H1 (cell line): ENCODE measurements around the gene SPOPL. TPM values are rescaled to one million over a fixed set of nuclear protein-coding genes. Genes with fewer than 3 reads are reported as not detected.

Experiments used
- CTCF ChIA-PET: fragments of 300-600 bp; sonication (Branson Sonifier 250); formaldehyde crosslinking; loops from one replicate; lab custom pipeline; 2021; ENCODE audit not compliant: partially characterized antibody; lab: Charles Lee
- POLR2A ChIA-PET: fragments of 300-600 bp; sonication (Branson Sonifier 250); formaldehyde crosslinking; loops from one replicate; lab custom pipeline; 2021; ENCODE audit warnings: inconsistent platforms; ENCODE audit not compliant: partially characterized antibody; lab: Charles Lee
- DNase-seq, 2 experiments: peaks; one replicate each; pipeline versions ENCODE4 v3.0.0 to v3.0.0-alpha.2; 2010 to 2022; ENCODE audit warnings: low spot score in 2 of 2, low read depth in 1 of 2, mixed read lengths in 1 of 2
- FAIRE-seq: peaks from 2 replicates; lab custom pipeline; 2011; peaks lifted over from hg19 to GRCh38; lab: Jason Lieb, UNC
- H2AFZ ChIP-seq: 2 replicates; pipeline ENCODE4 v1.8.1; 2012; ENCODE audit warnings: low read length, inconsistent platforms
- H2AK5ac ChIP-seq: 2 replicates; pipeline ENCODE4 v1.6.1; 2013; ENCODE audit warnings: low read depth, low read length
- H2BK120ac ChIP-seq: replicated peaks from 2 replicates; pipeline ENCODE3; 2013; ENCODE audit warnings: low read depth, low read length, inconsistent platforms
- H2BK12ac ChIP-seq: 2 replicates; pipeline ENCODE4 v1.6.1; 2013; ENCODE audit warnings: low read depth, low read length
- H2BK15ac ChIP-seq: 2 replicates; pipeline ENCODE4 v1.6.1; 2013; ENCODE audit warnings: low read length
- H2BK20ac ChIP-seq: 2 replicates; pipeline ENCODE4 v1.6.1; 2013; ENCODE audit warnings: low read length
- H2BK5ac ChIP-seq: 2 replicates; pipeline ENCODE4 v1.6.1; 2013; ENCODE audit warnings: low read depth, low read length
- H3K14ac ChIP-seq: 2 replicates; pipeline ENCODE4 v1.6.1; 2013; ENCODE audit warnings: inconsistent platforms; ENCODE audit not compliant: insufficient read length
- H3K18ac ChIP-seq: 2 replicates; pipeline ENCODE4 v1.6.1; 2013; ENCODE audit warnings: low read length; ENCODE audit errors: extremely low read depth
- H3K23ac ChIP-seq: 2 replicates; pipeline ENCODE4 v1.6.1; 2013; ENCODE audit warnings: inconsistent platforms; ENCODE audit not compliant: insufficient read length
- H3K23me2 ChIP-seq: 2 replicates; pipeline ENCODE4 v1.6.1; 2013; ENCODE audit warnings: low read depth, low read length
- H3K27ac ChIP-seq: 2 replicates; pipeline ENCODE4 v1.6.1; 2011; ENCODE audit warnings: low read depth, low read length, inconsistent platforms
- H3K27me3 ChIP-seq, 4 experiments: replicated peaks in 1 of 4; 1 replicate in 1 of 4; 2 replicates in 3 of 4; pipeline versions ENCODE4 v1.6.1 to v1.8.1; 2011 to 2013; ENCODE audit warnings: low read length in 3 of 4, mild to moderate bottlenecking in 3 of 4, inconsistent platforms in 2 of 4, mixed read lengths in 2 of 4, moderate library complexity in 1 of 4; ENCODE audit not compliant: control insufficient read depth in 3 of 4, insufficient read depth in 3 of 4; ENCODE audit errors: extremely low read depth in 1 of 4
- H3K36me3 ChIP-seq, 4 experiments: 2 replicates each; pipeline versions ENCODE4 v1.6.1 to v1.8.1; 2011 to 2013; ENCODE audit warnings: mild to moderate bottlenecking in 4 of 4, low read length in 3 of 4, moderate library complexity in 2 of 4, control low read depth in 1 of 4, inconsistent platforms in 1 of 4; ENCODE audit not compliant: insufficient read depth in 4 of 4, control insufficient read depth in 2 of 4
- H3K4ac ChIP-seq: replicated peaks from 2 replicates; pipeline ENCODE3; 2013; ENCODE audit warnings: low read length, low read depth, mixed read lengths, inconsistent platforms; ENCODE audit not compliant: insufficient read length
- H3K4me1 ChIP-seq, 4 experiments: replicated peaks in 1 of 4; 1 replicate in 1 of 4; 2 replicates in 3 of 4; pipeline versions ENCODE4 v1.6.1 to v1.8.1; 2011 to 2013; ENCODE audit warnings: low read length in 3 of 4, inconsistent platforms in 2 of 4, mixed read lengths in 1 of 4; ENCODE audit not compliant: insufficient read depth in 4 of 4, control insufficient read depth in 3 of 4
- H3K4me2 ChIP-seq, 2 experiments: 2 replicates each; pipeline versions ENCODE4 v1.6.1 to v1.8.1; 2011 to 2013; ENCODE audit warnings: low read depth in 2 of 2, low read length in 2 of 2, control low read depth in 1 of 2, inconsistent platforms in 1 of 2, mild to moderate bottlenecking in 1 of 2; ENCODE audit not compliant: insufficient read depth in 1 of 2
- H3K4me3 ChIP-seq, 4 experiments: fragments of 200-600, 300-600 bp in 1 of 4; sonication (generic), shearing (Covaris generic), sonication (Bioruptor Twin) in 1 of 4; 2 replicates each; pipeline versions ENCODE4 v1.5.1 to v1.8.1; 2011 to 2016; ENCODE audit warnings: low read length in 4 of 4, low read depth in 3 of 4, control low read depth in 2 of 4, inconsistent platforms in 2 of 4, mild to moderate bottlenecking in 2 of 4, mixed read lengths in 1 of 4, moderate library complexity in 1 of 4; ENCODE audit not compliant: insufficient read depth in 2 of 4; ENCODE audit errors: extremely low read depth in 1 of 4
- H3K56ac ChIP-seq: replicated peaks from 2 replicates; pipeline ENCODE3; 2013; ENCODE audit warnings: low read depth, mild to moderate bottlenecking, mixed read lengths, low read length, inconsistent platforms; ENCODE audit not compliant: insufficient read length
- H3K79me1 ChIP-seq: 2 replicates; pipeline ENCODE4 v1.6.1; 2013; ENCODE audit warnings: low read depth, low read length, control low read depth
- H3K79me2 ChIP-seq, 2 experiments: 2 replicates each; pipeline versions ENCODE4 v1.6.1 to v1.8.1; 2012 to 2013; ENCODE audit warnings: low read length in 2 of 2, mild to moderate bottlenecking in 2 of 2, inconsistent platforms in 1 of 2; ENCODE audit not compliant: insufficient read depth in 2 of 2, control insufficient read depth in 1 of 2
- H3K9ac ChIP-seq, 4 experiments: replicated peaks in 1 of 4; 1 replicate in 1 of 4; 2 replicates in 3 of 4; pipeline versions ENCODE4 v1.6.1 to v1.8.1; 2011 to 2013; ENCODE audit warnings: low read depth in 3 of 4, low read length in 3 of 4, control low read depth in 2 of 4, mild to moderate bottlenecking in 2 of 4, moderate library complexity in 2 of 4, inconsistent platforms in 1 of 4; ENCODE audit errors: extremely low read depth in 1 of 4
- H3K9me3 ChIP-seq, 2 experiments: 2 replicates each; pipeline versions ENCODE4 v1.6.1 to v1.8.1; 2012 to 2013; ENCODE audit warnings: mild to moderate bottlenecking in 2 of 2, moderate library complexity in 2 of 2, control low read depth in 1 of 2, inconsistent platforms in 1 of 2, low read depth in 1 of 2, low read length in 1 of 2, mixed read lengths in 1 of 2; ENCODE audit not compliant: insufficient read depth in 2 of 2
- H4K20me1 ChIP-seq, 2 experiments: replicated peaks in 1 of 2; 2 replicates each; pipeline versions ENCODE3 to v1.8.1; 2011 to 2013; ENCODE audit warnings: inconsistent platforms in 2 of 2, low read length in 2 of 2, mild to moderate bottlenecking in 1 of 2; ENCODE audit not compliant: insufficient read depth in 2 of 2, control insufficient read depth in 1 of 2
- H4K5ac ChIP-seq: 2 replicates; pipeline ENCODE4 v1.6.1; 2013; ENCODE audit warnings: low read length, low read depth, mixed read lengths, inconsistent platforms; ENCODE audit not compliant: insufficient read length
- H4K8ac ChIP-seq: 2 replicates; pipeline ENCODE4 v1.8.0; 2013; ENCODE audit warnings: mild to moderate bottlenecking, moderate library complexity, low read length, inconsistent platforms; ENCODE audit not compliant: insufficient read depth; ENCODE audit errors: extremely low read depth
- H4K91ac ChIP-seq: replicated peaks from 2 replicates; pipeline ENCODE3; 2013; ENCODE audit warnings: low read length, mixed read lengths, inconsistent platforms; ENCODE audit not compliant: insufficient read length
- CTCF ChIP-seq, 3 experiments: IDR thresholded peaks; 1 replicate in 2 of 3; 2 replicates in 1 of 3; pipeline versions ENCODE4 v1.5.1 to v1.6.1; 2011; ENCODE audit warnings: low read length in 3 of 3, mild to moderate bottlenecking in 3 of 3, inconsistent platforms in 2 of 3, low read depth in 1 of 3, moderate library complexity in 1 of 3; ENCODE audit not compliant: insufficient read depth in 1 of 3; ENCODE audit errors: control extremely low read depth in 1 of 3
- EGR1 ChIP-seq: IDR thresholded peaks from 2 replicates; pipeline ENCODE4 v1.6.1; 2011; ENCODE audit warnings: low read depth, low read length, borderline replicate concordance
- NANOG ChIP-seq: IDR thresholded peaks from 2 replicates; pipeline ENCODE4 v1.6.1; 2011; ENCODE audit warnings: low read length, low read depth, mild to moderate bottlenecking, inconsistent platforms; ENCODE audit not compliant: insufficient read depth, poor library complexity, severe bottlenecking
- POLR2A ChIP-seq, 2 experiments: IDR thresholded peaks; 1 replicate in 1 of 2; 2 replicates in 1 of 2; pipeline ENCODE4 v1.6.1; 2011; ENCODE audit warnings: low read depth in 2 of 2, low read length in 2 of 2, mild to moderate bottlenecking in 2 of 2; ENCODE audit errors: control extremely low read depth in 1 of 2
- TAF1 ChIP-seq: IDR thresholded peaks from 2 replicates; pipeline ENCODE4 v1.6.1; 2011; ENCODE audit warnings: mild to moderate bottlenecking, low read depth, low read length
- WGBS, 2 experiments: shearing (Covaris generic) in 1 of 2; methylation state at CpG; one replicate each; pipeline versions ENCODE4 v1.1.6 to v1.1.7; 2013 to 2015; ENCODE audit warnings: low lambda C conversion rate in 2 of 2, mixed read lengths in 2 of 2, inconsistent platforms in 1 of 2, low coverage in 1 of 2, missing lambda C conversion rate in 1 of 2; ENCODE audit not compliant: insufficient replicate concordance in 2 of 2, insufficient coverage in 1 of 2, insufficient read length in 1 of 2; ENCODE audit errors: extremely low coverage in 1 of 2, missing lambda C conversion rate in 1 of 2; 5-methylcytosine and 5-hydroxymethylcytosine counted together
- polyA plus RNA-seq, 7 experiments: library from polyadenylated mRNA; depleted of rRNA in 3 of 7; stranded (reverse) in 5 of 7; unstranded in 2 of 7; fragments of >200 nt in 5 of 7; fragments of 200-250 nt in 2 of 7; gene quantifications; 1 replicate in 5 of 7; 2 replicates in 1 of 7; 4 replicates in 1 of 7; pipeline versions ENCODE4 v1.2.1 to v1.2.3, GENCODE V29; 2011 to 2013; ENCODE audit warnings: missing spikeins in 2 of 7, mixed read lengths in 2 of 7
- total RNA-seq: library from RNA; stranded (reverse); fragmentation: NEBNext Ultra II Directional; extraction: Animal tissue kit (Norgen Biotek cat#: 25700); gene quantifications from 2 replicates; pipeline ENCODE4 v1.2.1, GENCODE V29; 2021

Gene SPOPL
- total and polyA plus RNA-seq, 2 of the 8 experiments (the other 6 are each of a cell fraction or from before 2014, with no cell fraction given) = 1.9 to 14.5 TPM

GRCh38 chr2:138502255-138503086 is 901 bp downstream of the SPOPL start:
- H2AK5ac ChIP-seq = no peak overlapping the region
- POLR2A ChIA-PET = interaction anchor here (0.6 to 1.8 kb wide), 4 partner anchors 9 to 13 kb away, joined by 3 to 8 read pairs (median 6); no protein-coding TSS in a partner anchor
- H4K5ac ChIP-seq = peak overlapping the region; percentile 71
- H3K14ac ChIP-seq = no peak overlapping the region
- no peak overlapping the region for H3K4ac ChIP-seq
- H3K79me2 ChIP-seq = peaks cover 3 to 49% of the 10 kb centered on the region in 2 experiments; a peak in 3 of 4 replicates
- no peak overlapping the region for H2BK120ac ChIP-seq
- 0 out of 2 replicates have a peak overlapping the region, but pooled peaks have one; percentile 81 for H2BK15ac ChIP-seq
- CTCF ChIA-PET = no interaction called here
- H3K23ac ChIP-seq = no peak overlapping the region
- H3K4me3 ChIP-seq = peak overlapping the region; percentile 77 to 89 (median 86)
- peak overlapping the region; percentile 69 to 84 (median 76) for H3K9ac ChIP-seq
- TF ChIP-seq NANOG (no peak), EGR1 (peak; percentile 35; the same call in 1 of the 2 replicates), TAF1 (peak; percentile 51), POLR2A (IDR thresholded peaks at IDR 0.05; ENCODE audit: control extremely low read depth in 1 of 2, low read depth in 2 of 2, low read length in 2 of 2) (0 out of 3 replicates have a peak, but pooled peaks of 1 of the 2 experiments have one; percentile 2), CTCF (IDR thresholded peaks at IDR 0.05; ENCODE audit: control extremely low read depth in 1 of 3, insufficient read depth in 1 of 3, low read depth in 1 of 3, low read length in 3 of 3) (no peak)
- TF ChIP-seq, all 59 proteins: peak for 3
- peak overlapping the region; percentile 89; the same call in 1 of the 2 replicates for H2BK5ac ChIP-seq
- H4K20me1 ChIP-seq = peaks cover 4 to 6% of the 10 kb centered on the region in 2 experiments
- no peaks in the 10 kb centered on the region for H3K36me3 ChIP-seq
- peak overlapping the region; percentile 93; the same call in 1 of the 2 replicates for H4K8ac ChIP-seq
- no peaks in the 10 kb centered on the region for H3K9me3 ChIP-seq
- H3K27me3 ChIP-seq = no peaks in the 10 kb centered on the region; a peak in 1 of 7 replicates
- peak overlapping the region; percentile 60 for H3K18ac ChIP-seq
- peaks cover 0 to 11% (median 2%) of the 10 kb centered on the region in 4 experiments; a peak in 5 of 7 replicates for H3K4me1 ChIP-seq
- 0 out of 2 replicates have a peak overlapping the region, but pooled peaks have one; percentile 14 for H2AFZ ChIP-seq
- no peak overlapping the region for H2BK12ac ChIP-seq
- 3% methylated on average over 26 of the region's 26 CpGs; no CpG with 5 or more reads in 1 of the 2 experiments for WGBS, 2 experiments
- no peaks in the 10 kb centered on the region; the same call in 1 of the 2 replicates for H3K79me1 ChIP-seq
- no peak overlapping the region for H3K56ac ChIP-seq
- H2BK20ac ChIP-seq = no peak overlapping the region
- FAIRE-seq (no peak), DNase-seq (no peak)
- peak overlapping the region; percentile 73 to 97 for H3K4me2 ChIP-seq
- no peak overlapping the region for H4K91ac ChIP-seq
- H3K27ac ChIP-seq = peak overlapping the region; percentile 77; the same call in 1 of the 2 replicates
- peaks cover 7% of the 10 kb centered on the region for H3K23me2 ChIP-seq
